ENCODE measurements around the gene ELK3.

ELK3 gene

GRCh38 chr12:96294831-96295230 is 100.7 kb downstream of the ELK3 start:
- Histone ChIP-seq H3K18ac (ENCODE audit: low read length) (no peak overlapping the region), H2BK120ac (ENCODE audit: low read depth, low read length) (no peak overlapping the region), H3K27me3 (ENCODE audit: control insufficient read depth in 3 of 3, insufficient read depth in 3 of 3, low read depth in 1 of 3, low read length in 3 of 3) (no peaks in the 10 kb centered on the region), H3K9ac (ENCODE audit: low read depth, low read length, poor library complexity) (no peak overlapping the region), H3K14ac (ENCODE audit: low read length) (no peak overlapping the region), H3K79me1 (ENCODE audit: low read depth, low read length) (no peaks in the 10 kb centered on the region), H3K9me3 (replicated peaks in 1 of 2; ENCODE audit: control insufficient read depth in 2 of 2, insufficient read depth in 1 of 2, low read depth in 1 of 2, low read length in 2 of 2) (peaks cover 0 to 7% of the 10 kb centered on the region in 2 donors), H3K4ac (ENCODE audit: low read length) (no peak overlapping the region), H2BK12ac (ENCODE audit: low read length) (no peak overlapping the region), H3K27ac (replicated peaks; ENCODE audit: low read length) (no peak overlapping the region), H3K23ac (ENCODE audit: low read depth, low read length, poor library complexity) (no peak overlapping the region), H3K4me2 (ENCODE audit: insufficient read depth, low read length, poor library complexity, severe bottlenecking) (no peak overlapping the region), H2AFZ (ENCODE audit: low read length) (no peak overlapping the region), H4K8ac (ENCODE audit: low read depth, low read length) (no peak overlapping the region), H2BK5ac (ENCODE audit: low read length) (no peak overlapping the region), H4K91ac (ENCODE audit: low read depth, low read length, poor library complexity) (no peak overlapping the region), H3K4me1 (ENCODE audit: control insufficient read depth in 2 of 2, insufficient read depth in 1 of 2, low read depth in 1 of 2, low read length in 2 of 2) (no peaks in the 10 kb centered on the region), H3K4me3 (ENCODE audit: low read length in 2 of 2) (no peak overlapping the region), H2AK5ac (ENCODE audit: low read depth, low read length) (no peak overlapping the region), H2BK15ac (ENCODE audit: low read length) (no peak overlapping the region), H3K36me3 (replicated peaks in 1 of 2; ENCODE audit: control insufficient read depth in 2 of 2, insufficient read depth in 2 of 2, low read length in 2 of 2) (peaks cover 0 to 85% of the 10 kb centered on the region in 2 donors)
- DNase-seq (ENCODE audit: low spot score), result no peak
- no CpG with 5 or more reads among the region's 3 CpGs for WGBS, 2 donors (ENCODE audit: extremely low coverage in 2 of 2, insufficient read length in 2 of 2, insufficient replicate concordance in 1 of 2)

- H3K4me3 ChIP-seq (ENCODE audit: low read length in 2 of 2), result no peak overlapping the region
- no peak overlapping the region for H2AK5ac ChIP-seq (ENCODE audit: low read depth, low read length)
- no peaks in the 10 kb centered on the region for H3K79me1 ChIP-seq (ENCODE audit: low read depth, low read length)
- H3K23ac ChIP-seq (ENCODE audit: low read depth, low read length, poor library complexity), result no peak overlapping the region
- H3K18ac ChIP-seq (ENCODE audit: low read length), result no peak overlapping the region
- no peak overlapping the region for H2BK12ac ChIP-seq (ENCODE audit: low read length)
- H2BK5ac ChIP-seq (ENCODE audit: low read length), result no peak overlapping the region
- no peak overlapping the region for H3K27ac ChIP-seq (replicated peaks; ENCODE audit: low read length)
- DNase-seq (ENCODE audit: low spot score), result no peak
- no peak overlapping the region for H2AFZ ChIP-seq (ENCODE audit: low read length)
- H2BK120ac ChIP-seq (ENCODE audit: low read depth, low read length), result no peak overlapping the region
- H3K4me2 ChIP-seq (ENCODE audit: insufficient read depth, low read length, poor library complexity, severe bottlenecking), result no peak overlapping the region
- H2BK15ac ChIP-seq (ENCODE audit: low read length), result no peak overlapping the region
- H3K27me3 ChIP-seq (ENCODE audit: control insufficient read depth in 3 of 3, insufficient read depth in 3 of 3, low read depth in 1 of 3, low read length in 3 of 3), result no peaks in the 10 kb centered on the region
- H3K14ac ChIP-seq (ENCODE audit: low read length), result no peak overlapping the region
- no peak overlapping the region for H4K91ac ChIP-seq (ENCODE audit: low read depth, low read length, poor library complexity)
- H3K9ac ChIP-seq (ENCODE audit: low read depth, low read length, poor library complexity), result no peak overlapping the region
- H3K4ac ChIP-seq (ENCODE audit: low read length), result no peak overlapping the region
- no CpG with 5 or more reads among the region's 6 CpGs for WGBS, 2 donors (ENCODE audit: extremely low coverage in 2 of 2, insufficient read length in 2 of 2, insufficient replicate concordance in 1 of 2)
- peaks cover 0 to 7% of the 10 kb centered on the region in 2 donors for H3K9me3 ChIP-seq (replicated peaks in 1 of 2; ENCODE audit: control insufficient read depth in 2 of 2, insufficient read depth in 1 of 2, low read depth in 1 of 2, low read length in 2 of 2)
- H3K36me3 ChIP-seq (replicated peaks in 1 of 2; ENCODE audit: control insufficient read depth in 2 of 2, insufficient read depth in 2 of 2, low read length in 2 of 2), result peaks cover 0 to 85% of the 10 kb centered on the region in 2 donors
- no peaks in the 10 kb centered on the region for H3K4me1 ChIP-seq (ENCODE audit: control insufficient read depth in 2 of 2, insufficient read depth in 1 of 2, low read depth in 1 of 2, low read length in 2 of 2)
- H4K8ac ChIP-seq (ENCODE audit: low read depth, low read length), result no peak overlapping the region
Observed at GRCh38 chr12:96295532-96296160, 101.5 kb downstream of the ELK3 start.

GRCh38 chr12:96297504-96297903 is 103.3 kb downstream of the ELK3 start:
- no peak overlapping the region for H3K27ac ChIP-seq (replicated peaks; ENCODE audit: low read length)
- no peak overlapping the region for H3K18ac ChIP-seq (ENCODE audit: low read length)
- H2AFZ ChIP-seq (ENCODE audit: low read length), result no peak overlapping the region
- no peak overlapping the region for H4K91ac ChIP-seq (ENCODE audit: low read depth, low read length, poor library complexity)
- H4K8ac ChIP-seq (ENCODE audit: low read depth, low read length), result no peak overlapping the region
- no peak overlapping the region for H3K23ac ChIP-seq (ENCODE audit: low read depth, low read length, poor library complexity)
- no peak overlapping the region for H3K14ac ChIP-seq (ENCODE audit: low read length)
- no peak overlapping the region for H3K4me2 ChIP-seq (ENCODE audit: insufficient read depth, low read length, poor library complexity, severe bottlenecking)
- no peak for DNase-seq (ENCODE audit: low spot score)
- H3K4ac ChIP-seq (ENCODE audit: low read length), result no peak overlapping the region
- no peak overlapping the region for H2AK5ac ChIP-seq (ENCODE audit: low read depth, low read length)
- H2BK5ac ChIP-seq (ENCODE audit: low read length), result no peak overlapping the region
- no peaks in the 10 kb centered on the region for H3K27me3 ChIP-seq (ENCODE audit: control insufficient read depth in 3 of 3, insufficient read depth in 3 of 3, low read depth in 1 of 3, low read length in 3 of 3)
- H3K79me1 ChIP-seq (ENCODE audit: low read depth, low read length), result no peaks in the 10 kb centered on the region
- H3K4me1 ChIP-seq (ENCODE audit: control insufficient read depth in 2 of 2, insufficient read depth in 1 of 2, low read depth in 1 of 2, low read length in 2 of 2), result peaks cover 0 to 3% of the 10 kb centered on the region in 2 donors
- no peak overlapping the region for H3K9ac ChIP-seq (ENCODE audit: low read depth, low read length, poor library complexity)
- no peak overlapping the region for H2BK12ac ChIP-seq (ENCODE audit: low read length)
- no peak overlapping the region for H2BK120ac ChIP-seq (ENCODE audit: low read depth, low read length)
- H3K9me3 ChIP-seq (replicated peaks in 1 of 2; ENCODE audit: control insufficient read depth in 2 of 2, insufficient read depth in 1 of 2, low read depth in 1 of 2, low read length in 2 of 2), result peaks cover 0 to 7% of the 10 kb centered on the region in 2 donors
- H3K4me3 ChIP-seq (ENCODE audit: low read length in 2 of 2), result no peak overlapping the region
- no peak overlapping the region for H2BK15ac ChIP-seq (ENCODE audit: low read length)
- peaks cover 0 to 74% of the 10 kb centered on the region in 2 donors for H3K36me3 ChIP-seq (replicated peaks in 1 of 2; ENCODE audit: control insufficient read depth in 2 of 2, insufficient read depth in 2 of 2, low read length in 2 of 2)
- WGBS, 2 donors (ENCODE audit: extremely low coverage in 2 of 2, insufficient read length in 2 of 2, insufficient replicate concordance in 1 of 2), result no CpG with 5 or more reads among the region's 4 CpGs

GRCh38 chr12:96300064-96300463 is 105.9 kb downstream of the ELK3 start:
- Histone ChIP-seq H2BK120ac (ENCODE audit: low read depth, low read length) (no peak overlapping the region), H3K4me2 (ENCODE audit: insufficient read depth, low read length, poor library complexity, severe bottlenecking) (no peak overlapping the region), H3K36me3 (replicated peaks in 1 of 2; ENCODE audit: control insufficient read depth in 2 of 2, insufficient read depth in 2 of 2, low read length in 2 of 2) (peaks cover 0 to 53% of the 10 kb centered on the region in 2 donors), H3K9ac (ENCODE audit: low read depth, low read length, poor library complexity) (no peak overlapping the region), H3K27ac (replicated peaks; ENCODE audit: low read length) (no peak overlapping the region), H3K27me3 (ENCODE audit: control insufficient read depth in 3 of 3, insufficient read depth in 3 of 3, low read depth in 1 of 3, low read length in 3 of 3) (no peaks in the 10 kb centered on the region), H3K4ac (ENCODE audit: low read length) (no peak overlapping the region), H3K4me3 (ENCODE audit: low read length in 2 of 2) (no peak overlapping the region), H3K79me1 (ENCODE audit: low read depth, low read length) (no peaks in the 10 kb centered on the region), H4K91ac (ENCODE audit: low read depth, low read length, poor library complexity) (no peak overlapping the region), H2BK12ac (ENCODE audit: low read length) (no peak overlapping the region), H3K4me1 (ENCODE audit: control insufficient read depth in 2 of 2, insufficient read depth in 1 of 2, low read depth in 1 of 2, low read length in 2 of 2) (peaks cover 0 to 12% of the 10 kb centered on the region in 2 donors), H2AK5ac (ENCODE audit: low read depth, low read length) (no peak overlapping the region), H4K8ac (ENCODE audit: low read depth, low read length) (no peak overlapping the region), H2AFZ (ENCODE audit: low read length) (no peak overlapping the region), H2BK15ac (ENCODE audit: low read length) (no peak overlapping the region), H2BK5ac (ENCODE audit: low read length) (no peak overlapping the region), H3K23ac (ENCODE audit: low read depth, low read length, poor library complexity) (no peak overlapping the region), H3K9me3 (replicated peaks in 1 of 2; ENCODE audit: control insufficient read depth in 2 of 2, insufficient read depth in 1 of 2, low read depth in 1 of 2, low read length in 2 of 2) (peaks cover 0 to 1% of the 10 kb centered on the region in 2 donors), H3K18ac (ENCODE audit: low read length) (no peak overlapping the region), H3K14ac (ENCODE audit: low read length) (no peak overlapping the region)
- DNase-seq (ENCODE audit: low spot score), result no peak
- WGBS, 2 donors (ENCODE audit: extremely low coverage in 2 of 2, insufficient read length in 2 of 2, insufficient replicate concordance in 1 of 2), result no CpG with 5 or more reads among the region's 5 CpGs

Data from neuronal stem cell (in vitro differentiated cells).